Measurements from ENCODE around the gene CIDEB. TPM values are rescaled to one million over a fixed set of nuclear protein-coding genes. Genes with fewer than 3 reads are reported as not detected.

CIDEB gene
- total RNA-seq, 1 experiment from 2014 or later = not detected

- no peak within 1 kb of the TSS for H3K27ac ChIP-seq (ENCODE audit: insufficient read length, low read depth, low read length)
- no peak within 1 kb of the TSS for H3K23ac ChIP-seq (ENCODE audit: insufficient read length, low read depth, low read length)
- no peaks in the 10 kb centered on the region for H4K20me1 ChIP-seq (ENCODE audit: control insufficient read depth, insufficient read depth, insufficient read length)
- no peaks in the 10 kb centered on the region for H3K9me3 ChIP-seq (ENCODE audit: control insufficient read depth, low read depth, low read length)
- H3T11ph ChIP-seq (ENCODE audit: low read length) = no peak within 1 kb of the TSS
- peak within 1 kb of the TSS; percentile 68 for H3K18ac ChIP-seq (ENCODE audit: insufficient read length, low read depth, low read length)
- H3K27me3 ChIP-seq (ENCODE audit: insufficient read depth, low read length) = no peaks in the 10 kb centered on the region
- Mint-ChIP-seq H3K36me3 (ENCODE audit: insufficient read depth in 1 of 3, low read depth in 3 of 3) (peaks cover 22 to 52% (median 49%) of the 10 kb centered on the region in 3 experiments), H3K4me1 (peaks cover 21 to 22% of the 10 kb centered on the region in 2 experiments), H3K27me3 (ENCODE audit: low read depth) (no peaks in the 10 kb centered on the region; the same call in 1 of the 2 replicates), H3K27ac (peak within 1 kb of the TSS; percentile 74 to 97 (median 94); a peak in 5 of 7 replicates), H3K9me3 (no peaks in the 10 kb centered on the region; a peak in 1 of 5 replicates), H3K4me3 (peak within 1 kb of the TSS; percentile 91 to 93)
- no peak within 1 kb of the TSS for H2BK20ac ChIP-seq (ENCODE audit: low read depth, low read length, poor library complexity, severe bottlenecking)
- WGBS (ENCODE audit: extremely low coverage, insufficient read length, low lambda C conversion rate) = no CpG with 5 or more reads among the region's 75 CpGs
- H2BK5ac ChIP-seq (ENCODE audit: insufficient read length, low read length) = no peak within 1 kb of the TSS
- H2BK120ac ChIP-seq (ENCODE audit: low read depth, low read length, poor library complexity, severe bottlenecking) = no peak within 1 kb of the TSS
- peaks cover 4% of the 10 kb centered on the region; the same call in 1 of the 2 replicates for H3K79me2 ChIP-seq (ENCODE audit: insufficient read depth, low read length)
- H3K9ac ChIP-seq (ENCODE audit: extremely low read depth, insufficient read length, low read length) = peak within 1 kb of the TSS; percentile 84
- H3K23me2 ChIP-seq (ENCODE audit: insufficient read length, low read depth, low read length, poor library complexity, severe bottlenecking) = peaks cover 11% of the 10 kb centered on the region
- TF ChIP-seq CTCF (conservative IDR thresholded peaks at IDR 0.05) = no peak
- H4K91ac ChIP-seq (ENCODE audit: insufficient read length, low read depth, low read length) = no peak within 1 kb of the TSS
- peak; percentile 90 for DNase-seq
- H3K4me1 ChIP-seq (ENCODE audit: insufficient read depth, low read length) = peaks cover 4% of the 10 kb centered on the region; the same call in 1 of the 2 replicates
- peaks cover 3% of the 10 kb centered on the region for H3K79me1 ChIP-seq (ENCODE audit: insufficient read depth, low read depth, low read length, poor library complexity, severe bottlenecking)
- peak within 1 kb of the TSS; percentile 82 for H3K14ac ChIP-seq (ENCODE audit: insufficient read depth, low read length)
- H4K8ac ChIP-seq (replicated peaks; ENCODE audit: insufficient read length, low read depth, low read length) = no peak within 1 kb of the TSS
- no peak within 1 kb of the TSS for H2AFZ ChIP-seq (ENCODE audit: low read length)
- H3K56ac ChIP-seq (ENCODE audit: insufficient read length, low read depth, low read length) = no peak within 1 kb of the TSS
- no peak within 1 kb of the TSS for H2BK12ac ChIP-seq (ENCODE audit: insufficient read length, low read depth, low read length)
- H4K5ac ChIP-seq (ENCODE audit: insufficient read length, low read depth, low read length) = no peak within 1 kb of the TSS
- no peak within 1 kb of the TSS for H2BK15ac ChIP-seq (ENCODE audit: low read depth, low read length)
- peak within 1 kb of the TSS; percentile 100 for H3K4me2 ChIP-seq (ENCODE audit: insufficient read depth, insufficient read length, low read length)
- H3K4ac ChIP-seq (ENCODE audit: low read depth, low read length) = no peak within 1 kb of the TSS
- no peak within 1 kb of the TSS for H2AK5ac ChIP-seq (ENCODE audit: insufficient read length, low read length)
Observed at GRCh38 chr14:24299255-24300191, 8.3 kb downstream of the CIDEB start, which contains the start of the genes DHRS1 and NOP9. TSS of gene DHRS1 (minus strand) at chr14:24299780. CDS start at chr14:24299106, 674 bp downstream. TSS of gene NOP9 (plus strand) at chr14:24299850. CDS start at chr14:24299955, 105 bp downstream.
